Prostate gland (tissue), 2 donors: Measurements from ENCODE around the gene CCDC70. TPM values are rescaled to one million over a fixed set of nuclear protein-coding genes. Genes with fewer than 3 reads are reported as not detected.

Experiments
- DNase-seq: peaks from one replicate; pipeline ENCODE4 v3.0.0-alpha.2; 2019; ENCODE audit warnings: low spot score
- H3K27ac ChIP-seq, 2 donors: fragments of 200-600 bp; sonication (generic); 2 replicates each; pipeline ENCODE4 v1.5.1; 2017 to 2019
- H3K27me3 ChIP-seq: fragments of 200-600 bp; sonication (generic); replicated peaks from 2 replicates; pipeline ENCODE4 v1.5.1; 2019; ENCODE audit not compliant: insufficient read depth
- H3K36me3 ChIP-seq, 2 donors: fragments of 200-600 bp; sonication (generic); 1 replicate in 1 of 2; 2 replicates in 1 of 2; pipeline versions ENCODE4 v1.5.1 to v1.8.1; 2017 to 2019
- H3K4me1 ChIP-seq: fragments of 200-600 bp; sonication (generic); replicated peaks from 2 replicates; pipeline ENCODE4 v1.5.1; 2019
- H3K4me3 ChIP-seq, 2 donors: fragments of 200-600 bp; sonication (generic); 2 replicates each; pipeline ENCODE4 v1.5.1; 2017 to 2019
- H3K9me3 ChIP-seq: fragments of 200-600 bp; sonication (generic); 2 replicates; pipeline ENCODE4 v1.5.1; 2017
- POLR2A ChIP-seq: fragments of 450-650 bp; IDR thresholded peaks from one replicate; pipeline ENCODE4 v1.6.1; 2016; ENCODE audit warnings: antibody characterized with exemption, mild to moderate bottlenecking
- POLR2AphosphoS5 ChIP-seq: sonication (generic); formaldehyde crosslinking; IDR thresholded peaks from one replicate; pipeline ENCODE4 v1.6.1; 2017; ENCODE audit warnings: antibody characterized with exemption
- WGBS: methylation state at CpG from one replicate; pipeline ENCODE4 v1.1.5; 2018; 5-methylcytosine and 5-hydroxymethylcytosine counted together
- intact Hi-C: fragments of 100-400 bp; cut with DNase I; formaldehyde crosslinking; loops from one replicate; pipeline ENCODE4 v1.14.2; 2022
- total RNA-seq, 2 donors: library from RNA; depleted of rRNA; stranded (reverse); fragments of >200 nt; gene quantifications; one replicate each; pipeline ENCODE4 v1.1.0, GENCODE V29; 2016
- TF ChIP-seq, protein P1 (sequence below), 4 experiments: fragments of 200-600 bp in 2 of 4; fragments of 450-650 bp in 2 of 4; sonication (generic) in 2 of 4; IDR thresholded peaks; 1 replicate in 3 of 4; 2 replicates in 1 of 4; pipeline ENCODE4 v1.5.1; 2016 to 2019; ENCODE audit warnings: antibody characterized with exemption in 4 of 4, mild to moderate bottlenecking in 2 of 4, moderate library complexity in 2 of 4

The CCDC70 gene
- total RNA-seq, 2 donors from 2014 or later = 11.5 TPM; not detected in 1

DNA sequence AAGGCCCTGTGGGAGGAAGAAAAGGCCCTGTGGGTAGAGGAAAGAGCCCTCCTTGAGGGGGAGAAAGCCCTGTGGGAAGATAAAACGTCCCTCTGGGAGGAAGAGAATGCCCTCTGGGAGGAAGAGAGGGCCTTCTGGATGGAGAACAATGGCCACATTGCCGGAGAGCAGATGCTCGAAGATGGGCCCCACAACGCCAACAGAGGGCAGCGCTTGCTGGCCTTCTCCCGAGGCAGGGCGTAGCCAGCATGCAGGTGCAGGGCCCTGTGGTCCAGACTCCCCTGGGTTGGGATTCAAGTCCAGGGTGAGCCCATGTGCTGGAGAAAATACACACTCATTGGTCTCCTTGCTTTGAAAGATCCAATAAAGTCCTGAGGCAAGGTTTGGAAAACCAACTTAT lies 4.1 kb downstream of the CCDC70 start:
- TF ChIP-seq POLR2AphosphoS5 (no peak), POLR2A (no peak)
- TF ChIP-seq, protein P1, sequence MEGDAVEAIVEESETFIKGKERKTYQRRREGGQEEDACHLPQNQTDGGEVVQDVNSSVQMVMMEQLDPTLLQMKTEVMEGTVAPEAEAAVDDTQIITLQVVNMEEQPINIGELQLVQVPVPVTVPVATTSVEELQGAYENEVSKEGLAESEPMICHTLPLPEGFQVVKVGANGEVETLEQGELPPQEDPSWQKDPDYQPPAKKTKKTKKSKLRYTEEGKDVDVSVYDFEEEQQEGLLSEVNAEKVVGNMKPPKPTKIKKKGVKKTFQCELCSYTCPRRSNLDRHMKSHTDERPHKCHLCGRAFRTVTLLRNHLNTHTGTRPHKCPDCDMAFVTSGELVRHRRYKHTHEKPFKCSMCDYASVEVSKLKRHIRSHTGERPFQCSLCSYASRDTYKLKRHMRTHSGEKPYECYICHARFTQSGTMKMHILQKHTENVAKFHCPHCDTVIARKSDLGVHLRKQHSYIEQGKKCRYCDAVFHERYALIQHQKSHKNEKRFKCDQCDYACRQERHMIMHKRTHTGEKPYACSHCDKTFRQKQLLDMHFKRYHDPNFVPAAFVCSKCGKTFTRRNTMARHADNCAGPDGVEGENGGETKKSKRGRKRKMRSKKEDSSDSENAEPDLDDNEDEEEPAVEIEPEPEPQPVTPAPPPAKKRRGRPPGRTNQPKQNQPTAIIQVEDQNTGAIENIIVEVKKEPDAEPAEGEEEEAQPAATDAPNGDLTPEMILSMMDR (IDR thresholded peaks at IDR 0.05) = no peak
- H3K27ac ChIP-seq = no peak overlapping the region
- H3K4me1 ChIP-seq = no peaks in the 10 kb centered on the region
- no peaks in the 10 kb centered on the region for H3K9me3 ChIP-seq
- no peak for DNase-seq
- H3K27me3 ChIP-seq = no peaks in the 10 kb centered on the region
- 75% methylated on average over 7 of the region's 7 CpGs for WGBS
- no peak overlapping the region for H3K4me3 ChIP-seq
- intact Hi-C loops = no loop called here
- no peaks in the 10 kb centered on the region for H3K36me3 ChIP-seq

- no peaks in the 10 kb centered on the region for H3K36me3 ChIP-seq
- no peak for TF ChIP-seq POLR2A
- no peak for DNase-seq
- H3K4me1 ChIP-seq = no peaks in the 10 kb centered on the region
- intact Hi-C loops = no loop called here
- no peak overlapping the region for H3K4me3 ChIP-seq
- H3K27me3 ChIP-seq = no peaks in the 10 kb centered on the region
- 93% methylated on average over 4 of the region's 4 CpGs for WGBS
- H3K27ac ChIP-seq = no peak overlapping the region
- no peaks in the 10 kb centered on the region for H3K9me3 ChIP-seq
Measured at GRCh38 chr13:51867062-51867461, 5.3 kb downstream of the CCDC70 start.

DNA sequence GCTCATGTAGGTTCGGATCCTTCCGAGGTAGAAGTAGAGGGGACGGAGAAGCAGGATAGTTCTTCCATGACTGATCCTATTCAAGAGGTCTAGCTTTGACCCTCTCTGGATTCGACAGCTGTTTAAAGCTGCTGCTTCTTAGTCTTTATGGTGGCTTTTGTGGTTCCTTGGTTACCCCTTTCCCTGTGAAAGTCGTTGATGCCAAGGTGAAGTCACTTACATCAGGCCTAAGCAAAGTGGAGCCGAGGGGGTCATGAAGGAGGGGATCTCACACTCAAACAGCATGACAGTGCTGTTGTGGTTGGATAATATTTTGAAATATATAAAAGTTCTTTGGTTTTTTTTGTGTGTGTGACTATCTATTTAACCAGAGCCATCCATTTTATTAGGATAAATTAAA lies 8.1 kb downstream of the CCDC70 start:
- Histone ChIP-seq H3K4me1 (no peaks in the 10 kb centered on the region), H3K36me3 (no peaks in the 10 kb centered on the region), H3K27ac (no peak overlapping the region), H3K4me3 (no peak overlapping the region), H3K9me3 (no peaks in the 10 kb centered on the region), H3K27me3 (no peaks in the 10 kb centered on the region)
- WGBS = 81% methylated on average over 6 of the region's 6 CpGs
- TF ChIP-seq POLR2AphosphoS5 = no peak
- no peak for TF ChIP-seq POLR2A
- TF ChIP-seq, protein P1 (IDR thresholded peaks at IDR 0.05) = no peak
- intact Hi-C loops = no loop called here
- no peak for DNase-seq

DNA sequence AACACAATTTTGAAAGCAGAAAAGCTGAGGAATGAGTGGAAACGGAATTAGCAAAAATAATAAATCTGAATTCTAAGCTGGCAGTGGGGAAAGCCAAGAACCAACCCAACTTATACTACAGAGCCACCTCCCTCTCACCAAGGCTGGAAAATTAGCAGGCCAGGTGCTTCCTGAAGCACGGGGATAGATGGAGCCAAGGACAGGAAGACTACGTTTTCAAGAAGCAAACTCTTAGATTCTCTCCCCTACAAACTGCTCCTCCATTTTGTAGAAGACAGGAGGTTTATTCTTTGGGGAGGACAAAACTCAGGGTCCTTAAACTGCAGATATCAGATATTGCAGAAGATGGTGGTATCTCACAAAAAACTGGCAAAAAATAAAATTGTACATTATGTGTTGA lies 8.8 kb downstream of the CCDC70 start:
- 73% methylated on average over 3 of the region's 3 CpGs for WGBS
- no peak for DNase-seq
- Histone ChIP-seq H3K27ac (no peak overlapping the region), H3K4me3 (no peak overlapping the region), H3K27me3 (no peaks in the 10 kb centered on the region), H3K4me1 (no peaks in the 10 kb centered on the region), H3K9me3 (no peaks in the 10 kb centered on the region), H3K36me3 (no peaks in the 10 kb centered on the region)
- TF ChIP-seq POLR2AphosphoS5 = no peak
- TF ChIP-seq POLR2A = no peak
- TF ChIP-seq, protein P1 (IDR thresholded peaks at IDR 0.05) = no peak
- intact Hi-C loops = no loop called here

GRCh38 chr13:51873117-51873798 lies 11.5 kb downstream of the CCDC70 start:
- WGBS = 94% methylated on average over 6 of the region's 6 CpGs
- intact Hi-C loops = no loop called here
- no peak overlapping the region for H3K27ac ChIP-seq

More at GRCh38 chr13:51873117-51873798, 11.5 kb downstream of the CCDC70 start:
- Histone ChIP-seq H3K4me1 (no peaks in the 10 kb centered on the region), H3K27me3 (no peaks in the 10 kb centered on the region), H3K4me3 (no peak overlapping the region), H3K9me3 (no peaks in the 10 kb centered on the region), H3K36me3 (no peaks in the 10 kb centered on the region)
- no peak for TF ChIP-seq POLR2AphosphoS5
- TF ChIP-seq, protein P1 (IDR thresholded peaks at IDR 0.05) = no peak
- no peak for TF ChIP-seq POLR2A
- no peak for DNase-seq
